ENCODE data around the gene PDCD6IP.
A peak's percentile ranks its signal among the peaks of the same experiment; 100 is the strongest.

PDCD6IP gene

DNA sequence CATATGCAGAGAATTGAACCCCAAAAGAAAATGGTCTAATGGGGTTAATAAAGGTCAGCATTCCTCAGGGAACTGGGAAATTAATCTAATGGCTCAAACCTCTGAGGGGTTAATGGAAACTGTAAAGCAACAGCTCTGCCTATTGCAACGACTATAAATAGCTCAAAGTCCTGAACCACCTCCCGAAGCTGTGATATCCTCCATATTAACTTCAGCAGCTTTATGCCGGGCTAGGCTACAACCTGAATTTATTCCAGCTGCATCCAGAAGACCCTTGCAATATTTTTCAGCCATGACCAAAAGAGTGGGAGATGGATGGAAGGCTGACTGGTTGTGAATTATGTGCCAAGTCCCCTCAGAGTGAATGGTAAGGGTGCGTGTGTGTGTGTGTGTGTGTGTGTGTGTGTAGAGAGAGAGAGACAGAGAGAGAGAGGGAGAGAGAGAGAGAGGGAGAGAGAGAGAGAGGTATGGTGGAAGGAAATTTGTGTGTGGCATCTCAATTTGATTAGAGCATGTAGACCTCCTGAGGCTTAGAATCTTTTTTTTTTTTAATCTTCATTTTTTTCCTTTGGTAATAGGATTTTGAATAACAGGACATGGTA, 109.9 kb downstream of the PDCD6IP start:
- DNase-seq (ENCODE audit: low read depth): no peak
- TF ChIP-seq, protein P1, sequence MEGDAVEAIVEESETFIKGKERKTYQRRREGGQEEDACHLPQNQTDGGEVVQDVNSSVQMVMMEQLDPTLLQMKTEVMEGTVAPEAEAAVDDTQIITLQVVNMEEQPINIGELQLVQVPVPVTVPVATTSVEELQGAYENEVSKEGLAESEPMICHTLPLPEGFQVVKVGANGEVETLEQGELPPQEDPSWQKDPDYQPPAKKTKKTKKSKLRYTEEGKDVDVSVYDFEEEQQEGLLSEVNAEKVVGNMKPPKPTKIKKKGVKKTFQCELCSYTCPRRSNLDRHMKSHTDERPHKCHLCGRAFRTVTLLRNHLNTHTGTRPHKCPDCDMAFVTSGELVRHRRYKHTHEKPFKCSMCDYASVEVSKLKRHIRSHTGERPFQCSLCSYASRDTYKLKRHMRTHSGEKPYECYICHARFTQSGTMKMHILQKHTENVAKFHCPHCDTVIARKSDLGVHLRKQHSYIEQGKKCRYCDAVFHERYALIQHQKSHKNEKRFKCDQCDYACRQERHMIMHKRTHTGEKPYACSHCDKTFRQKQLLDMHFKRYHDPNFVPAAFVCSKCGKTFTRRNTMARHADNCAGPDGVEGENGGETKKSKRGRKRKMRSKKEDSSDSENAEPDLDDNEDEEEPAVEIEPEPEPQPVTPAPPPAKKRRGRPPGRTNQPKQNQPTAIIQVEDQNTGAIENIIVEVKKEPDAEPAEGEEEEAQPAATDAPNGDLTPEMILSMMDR (conservative IDR thresholded peaks at IDR 0.05; ENCODE audit: low read depth, low read length): no peak
- no peak overlapping the region for H3K4me3 ChIP-seq (ENCODE audit: low read depth, low read length)

DNA sequence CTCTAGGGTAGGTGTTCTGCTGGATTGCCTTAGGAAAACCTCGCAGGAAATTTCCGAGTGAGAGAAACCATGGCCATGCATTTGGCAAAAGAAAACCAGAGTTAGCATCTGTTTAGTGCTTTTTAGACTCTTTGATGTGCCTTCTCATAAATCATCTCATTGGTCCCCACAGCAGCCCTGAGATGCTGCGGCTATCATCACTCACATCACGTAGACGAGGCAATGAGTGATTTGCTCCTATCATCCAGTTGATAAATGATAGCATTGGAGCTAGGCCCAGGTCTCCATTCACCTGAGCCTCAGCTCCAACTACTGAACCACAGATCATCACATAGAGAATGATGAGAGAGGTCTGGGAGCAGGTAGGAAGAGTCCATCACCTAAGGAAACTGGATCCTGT, 111.1 kb downstream of the PDCD6IP start:
- TF ChIP-seq, protein P1 (conservative IDR thresholded peaks at IDR 0.05; ENCODE audit: low read depth, low read length): no peak
- no peak for DNase-seq (ENCODE audit: low read depth)
- H3K4me3 ChIP-seq (ENCODE audit: low read depth, low read length): no peak overlapping the region

DNA sequence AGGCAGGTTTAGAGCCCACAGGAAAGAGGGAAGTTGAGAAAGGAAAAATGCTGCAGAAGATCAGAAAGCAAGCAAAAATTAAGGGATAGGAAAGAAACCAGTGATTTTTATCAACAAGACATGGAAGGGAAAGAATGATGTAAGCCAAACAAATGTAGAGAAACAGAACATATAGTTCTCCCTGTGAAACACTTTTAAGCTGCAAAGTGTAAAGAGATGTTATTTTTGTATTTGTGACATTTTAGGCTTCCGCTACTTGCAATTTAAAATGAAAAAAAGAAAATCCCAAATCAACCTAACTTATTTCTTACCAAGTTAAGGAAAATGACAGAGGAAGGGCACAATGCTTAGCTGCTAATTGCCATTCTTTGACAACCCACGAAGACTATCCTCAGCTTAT, 111.6 kb downstream of the PDCD6IP start:
- TF ChIP-seq, protein P1 (conservative IDR thresholded peaks at IDR 0.05; ENCODE audit: low read depth, low read length): no peak
- no peak overlapping the region for H3K4me3 ChIP-seq (ENCODE audit: low read depth, low read length)
- DNase-seq (ENCODE audit: low read depth): no peak

DNA sequence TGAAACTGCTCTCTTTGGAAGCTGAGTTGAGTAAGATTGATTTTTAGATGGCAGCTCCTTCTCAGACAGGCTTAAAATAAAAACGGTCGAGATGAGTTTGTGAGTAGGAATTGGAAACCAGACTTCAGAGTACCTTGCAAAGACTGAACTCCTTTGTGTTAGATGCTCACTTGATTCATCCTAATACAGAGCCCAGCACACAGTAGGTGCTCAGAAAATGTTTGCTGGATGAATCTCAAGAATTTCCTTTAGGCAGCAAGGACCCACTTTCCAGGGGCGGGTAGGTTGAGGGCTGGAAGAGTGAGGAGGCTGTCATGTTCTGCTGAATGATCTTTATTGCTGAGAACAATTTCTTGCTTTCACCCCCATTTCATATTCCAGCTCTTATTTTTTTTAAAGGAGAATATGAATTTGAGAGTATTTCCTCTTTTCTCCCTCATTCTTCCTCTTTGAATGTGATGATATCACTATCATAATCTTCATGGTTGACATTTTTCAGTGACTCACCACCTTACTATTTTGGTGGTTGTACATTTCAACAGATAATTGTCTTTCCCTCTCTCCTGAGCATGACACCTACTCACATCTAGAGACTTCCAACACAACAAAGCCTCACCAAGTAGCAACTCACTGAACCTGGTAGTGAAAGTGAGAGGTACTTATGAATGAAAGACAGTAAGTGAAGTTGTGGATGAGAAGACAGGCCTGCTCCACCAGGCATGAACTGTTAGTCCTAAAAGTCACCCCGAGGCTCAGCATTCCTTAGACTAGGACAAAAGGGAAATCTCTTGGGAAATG, 113.3 kb downstream of the PDCD6IP start:
- TF ChIP-seq, protein P1 (conservative IDR thresholded peaks at IDR 0.05; ENCODE audit: low read depth, low read length): no peak
- peak; percentile 78 for DNase-seq (ENCODE audit: low read depth)
- no peak overlapping the region for H3K4me3 ChIP-seq (ENCODE audit: low read depth, low read length)

DNA sequence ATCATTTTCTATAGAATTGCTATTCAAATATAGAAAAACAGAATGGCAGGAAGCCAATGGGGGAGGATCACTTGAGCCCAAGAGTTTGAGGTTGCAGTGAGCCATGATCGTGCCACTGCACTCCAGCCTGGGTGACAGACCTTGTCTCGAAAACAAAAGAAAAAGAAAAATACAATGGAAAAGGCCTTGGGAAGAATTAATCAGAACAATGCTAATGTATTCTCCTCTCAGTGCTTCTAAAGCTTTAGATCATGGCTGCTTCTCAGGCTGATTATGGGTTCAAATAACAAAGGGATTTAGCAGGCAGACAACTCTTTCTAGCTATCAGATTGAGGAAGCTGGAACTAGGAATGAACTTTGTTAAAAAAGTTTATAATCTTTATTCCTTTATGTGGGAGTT, 115.8 kb downstream of the PDCD6IP start:
- no peak for DNase-seq (ENCODE audit: low read depth)
- H3K4me3 ChIP-seq (ENCODE audit: low read depth, low read length): no peak overlapping the region
- TF ChIP-seq, protein P1 (conservative IDR thresholded peaks at IDR 0.05; ENCODE audit: low read depth, low read length): no peak

DNA sequence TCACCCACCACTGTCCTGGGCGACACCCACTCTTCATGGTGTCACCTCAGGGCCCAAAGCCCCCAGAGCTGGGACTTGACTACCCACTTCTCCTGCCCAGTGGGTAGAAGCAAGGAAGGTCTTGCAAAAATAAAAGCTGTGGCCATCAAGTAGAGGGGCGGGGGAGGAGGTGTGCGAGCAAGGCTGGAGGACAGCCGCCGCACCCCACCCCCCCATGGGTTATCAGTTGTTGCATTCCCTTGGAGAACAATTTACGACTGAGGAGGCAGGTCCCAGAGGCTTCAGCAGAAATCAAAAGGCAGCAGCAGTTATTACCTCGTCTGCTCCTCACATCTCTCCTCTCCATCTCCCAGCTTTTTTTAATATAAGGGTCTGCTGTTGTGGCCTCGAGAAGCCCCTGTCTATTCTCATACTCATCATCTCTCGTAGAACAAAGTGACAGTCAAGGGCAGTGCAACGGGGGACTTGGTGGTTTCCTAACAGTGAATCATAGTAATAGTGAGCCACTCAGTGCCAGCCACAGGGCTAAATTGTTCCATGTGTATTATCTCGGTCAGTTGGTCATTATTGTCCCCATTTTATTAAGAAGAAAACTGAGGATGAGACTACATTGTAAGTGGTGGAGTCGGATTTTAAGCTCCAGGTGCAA, 116.4 kb downstream of the PDCD6IP start:
- no peak for DNase-seq (ENCODE audit: low read depth)
- TF ChIP-seq, protein P1 (conservative IDR thresholded peaks at IDR 0.05; ENCODE audit: low read depth, low read length): no peak
- no peak overlapping the region for H3K4me3 ChIP-seq (ENCODE audit: low read depth, low read length)

All from choroid plexus epithelial cell (primary cell).